Stimulated activated CD4-positive, alpha-beta T cell treated with anti-CD3 and anti-CD28 coated beads, Interleukin-1b, Interleukin-23, amount 100 ng/mL, for 24 hours (primary cell): ENCODE results near the gene PODXL2.

Experiments
- DNase-seq, 4 experiments: peaks; one replicate each; pipeline ENCODE4 v3.0.0-alpha.2; 2020; ENCODE audit warnings: low read depth in 4 of 4, low spot score in 1 of 4

Gene PODXL2

DNA sequence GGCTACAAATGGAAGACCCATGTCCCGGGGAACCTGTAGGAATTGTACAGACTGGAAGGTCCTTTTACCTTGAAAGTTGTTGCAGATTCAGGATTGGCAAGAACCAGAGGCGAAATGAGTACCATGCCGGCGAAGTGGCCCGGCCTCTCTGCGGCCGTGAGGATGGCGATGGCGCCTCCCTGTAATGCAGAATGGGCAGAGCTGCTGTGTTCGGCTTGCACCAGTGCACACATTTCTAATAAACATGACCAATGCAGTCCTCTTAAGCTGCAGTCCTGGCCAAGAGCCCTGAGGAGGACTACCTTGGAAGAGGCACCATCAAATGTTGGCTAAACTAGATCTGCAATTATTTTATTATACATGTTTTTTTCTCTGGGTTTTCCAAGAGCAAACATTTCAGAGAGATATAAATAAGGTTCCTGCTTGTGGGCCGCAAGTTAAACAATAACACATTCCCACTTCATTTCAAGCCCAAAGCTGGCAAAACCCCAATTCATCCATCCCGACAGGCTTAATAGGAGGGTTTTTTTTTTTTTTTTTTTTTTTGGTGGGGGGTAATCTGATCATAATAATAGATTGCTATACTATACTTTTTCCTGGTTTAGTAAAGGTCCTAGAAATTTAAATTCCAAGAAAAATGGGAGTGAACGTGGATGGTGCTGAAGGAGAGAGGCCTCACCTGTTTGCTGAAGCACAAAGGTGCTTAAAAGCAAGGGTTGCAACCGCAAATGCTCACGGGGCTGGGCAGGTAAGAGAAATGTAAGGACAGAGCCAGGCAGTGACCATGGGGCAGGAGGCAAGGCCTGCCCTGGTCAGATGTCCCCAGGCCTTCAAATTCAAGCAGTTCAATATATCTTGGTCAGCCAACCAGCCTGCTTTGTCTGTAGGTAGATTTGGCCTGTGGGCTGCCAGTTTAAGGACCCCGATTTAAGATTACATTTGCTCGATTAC is 92.3 kb downstream of the PODXL2 start:
- DNase-seq, result no peak

DNA sequence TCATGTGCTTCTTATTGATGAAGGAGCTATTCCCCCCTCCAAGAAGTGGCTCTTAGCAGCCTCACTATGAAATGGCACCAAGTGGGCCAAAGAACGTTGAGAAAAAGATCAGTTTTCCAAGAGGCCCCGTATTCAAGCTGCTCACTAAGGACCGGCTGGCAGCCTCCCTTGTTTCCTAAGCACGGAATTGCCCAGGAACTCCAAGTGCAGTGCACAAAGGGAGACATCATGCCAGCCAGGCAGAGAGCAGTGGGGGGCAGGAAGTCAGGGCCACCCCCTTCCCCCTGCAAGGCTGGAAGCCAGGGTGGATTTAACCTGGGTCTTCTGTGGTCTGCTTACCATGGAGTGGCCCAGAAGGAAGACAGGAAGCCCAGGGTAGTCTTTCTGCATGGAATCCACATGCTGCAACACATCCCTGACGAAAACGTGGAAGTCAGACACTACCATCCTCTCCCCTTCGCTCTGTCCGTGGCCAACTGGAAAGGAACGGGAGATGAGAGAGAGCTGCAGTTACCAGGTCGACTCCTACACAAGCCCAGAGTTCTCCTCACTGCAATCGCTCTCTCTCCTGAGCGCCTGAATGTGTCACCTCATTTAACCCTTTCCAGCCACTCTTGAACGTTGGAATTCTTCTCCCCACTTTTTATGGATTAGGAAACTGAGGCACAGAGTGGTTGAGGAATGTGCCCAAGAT is 93.3 kb downstream of the PODXL2 start:
- DNase-seq, result no peak
